Naive thymus-derived CD4-positive, alpha-beta T cell (primary cell): ENCODE results near the gene FNDC3B. TPM values are rescaled to one million over a fixed set of nuclear protein-coding genes. Genes with fewer than 3 reads are reported as not detected.

Source experiments
- ATAC-seq: fragments of 150-1000 bp; cut with Tn5 transposase; 2 replicates; pipeline ENCODE4 v1.10.0; 2021; ENCODE audit warnings: mild to moderate bottlenecking, moderate library complexity
- CTCF ChIA-PET: fragments of 350-600 bp; sonication (Branson Sonifier 250); formaldehyde crosslinking; loops from one replicate; lab custom pipeline; 2021; ENCODE audit warnings: antibody characterized with exemption; lab: Charles Lee
- POLR2A ChIA-PET: fragments of 350-600 bp; sonication (Branson Sonifier 250); formaldehyde crosslinking; loops from one replicate; lab custom pipeline; 2021; ENCODE audit warnings: antibody characterized with exemption, inconsistent platforms; lab: Charles Lee
- DNase-seq, 9 donors: peaks; one replicate each; pipeline versions ENCODE4 v3.0.0 to v3.0.0-alpha.2; 2020 to 2022; ENCODE audit warnings: mixed read lengths in 1 of 9
- H3K27ac ChIP-seq: one replicate; pipeline ENCODE4 v1.7.0; 2013; ENCODE audit warnings: mild to moderate bottlenecking, low read depth, low read length, moderate library complexity
- H3K27me3 ChIP-seq, 2 donors: one replicate each; pipeline ENCODE4 v1.7.0; 2013; ENCODE audit warnings: low read length in 2 of 2, mild to moderate bottlenecking in 2 of 2, moderate library complexity in 2 of 2; ENCODE audit not compliant: control insufficient read depth in 2 of 2, insufficient read depth in 2 of 2
- H3K36me3 ChIP-seq, 3 experiments: 1 replicate in 2 of 3; 2 replicates in 1 of 3; pipeline ENCODE4 v1.7.0; 2013; ENCODE audit warnings: low read length in 3 of 3, mild to moderate bottlenecking in 3 of 3, moderate library complexity in 1 of 3; ENCODE audit not compliant: insufficient read depth in 3 of 3, control insufficient read depth in 2 of 3
- H3K4me1 ChIP-seq, 2 donors: one replicate each; pipeline ENCODE4 v1.7.0; 2013; ENCODE audit warnings: low read length in 2 of 2, mild to moderate bottlenecking in 2 of 2, moderate library complexity in 1 of 2; ENCODE audit not compliant: control insufficient read depth in 2 of 2, insufficient read depth in 2 of 2
- H3K4me3 ChIP-seq: 2 replicates; pipeline ENCODE4 v1.7.0; 2013; ENCODE audit warnings: mild to moderate bottlenecking, low read length
- H3K9me3 ChIP-seq, 3 experiments: 1 replicate in 2 of 3; 2 replicates in 1 of 3; pipeline ENCODE4 v1.7.0; 2013; ENCODE audit warnings: low read length in 3 of 3; ENCODE audit not compliant: control insufficient read depth in 2 of 3
- H3K27ac Mint-ChIP-seq, 9 donors: one replicate each; pipeline ENCODE4 v1.8.0; 2020 to 2022; ENCODE audit warnings: mixed read lengths in 9 of 9, mild to moderate bottlenecking in 8 of 9, moderate library complexity in 5 of 9, inconsistent platforms in 2 of 9
- H3K27me3 Mint-ChIP-seq, 5 donors: one replicate each; pipeline ENCODE4 v1.8.0; 2021 to 2022; ENCODE audit warnings: mixed read lengths in 5 of 5, mild to moderate bottlenecking in 1 of 5
- H3K36me3 Mint-ChIP-seq, 5 donors: one replicate each; pipeline ENCODE4 v1.8.0; 2020 to 2022; ENCODE audit warnings: mixed read lengths in 5 of 5, mild to moderate bottlenecking in 3 of 5, inconsistent platforms in 1 of 5
- H3K4me1 Mint-ChIP-seq, 7 donors: one replicate each; pipeline ENCODE4 v1.8.0; 2020 to 2022; ENCODE audit warnings: mixed read lengths in 7 of 7, mild to moderate bottlenecking in 3 of 7, inconsistent platforms in 1 of 7
- H3K4me3 Mint-ChIP-seq, 10 donors: one replicate each; pipeline ENCODE4 v1.8.0; 2020 to 2022; ENCODE audit warnings: mild to moderate bottlenecking in 10 of 10, mixed read lengths in 10 of 10, moderate library complexity in 6 of 10, inconsistent platforms in 2 of 10
- H3K9me3 Mint-ChIP-seq, 11 donors: one replicate each; pipeline ENCODE4 v1.8.0; 2020 to 2022; ENCODE audit warnings: mixed read lengths in 11 of 11, mild to moderate bottlenecking in 4 of 11, inconsistent platforms in 1 of 11, moderate library complexity in 1 of 11
- intact Hi-C, 2 donors: fragments of 100-400 bp; cut with micrococcal nuclease; formaldehyde crosslinking; loops; one replicate each; pipeline ENCODE4 v1.15.1; 2023
- polyA plus RNA-seq, 2 donors: library from polyadenylated mRNA; unstranded; fragments of 300-500 nt; fragmentation: Illumina TruSeq; gene quantifications; one replicate each; pipeline ENCODE4 v1.2.3, GENCODE V29; 2021
- total RNA-seq, 6 experiments: library from RNA in 5 of 6; stranded (reverse) in 5 of 6; gene quantifications; 1 replicate in 5 of 6; 2 replicates in 1 of 6; pipeline ENCODE4 v1.2.3 and lab custom pipeline; 2021 to 2026

The FNDC3B gene
- total and polyA plus RNA-seq, 7 experiments from 2014 or later, result 8.6 to 78.6 (median 25.6) TPM

- ChIA-PET CTCF (no interaction called here), POLR2A (no interaction called here)
- Histone ChIP-seq H3K27ac (no peak overlapping the region), H3K9me3 (no peaks in the 10 kb centered on the region), H3K4me1 (no peaks in the 10 kb centered on the region), H3K27me3 (no peaks in the 10 kb centered on the region), H3K36me3 (no peaks in the 10 kb centered on the region), H3K4me3 (no peak overlapping the region)
- DNase-seq (no peak), ATAC-seq (no peak)
- Mint-ChIP-seq H3K4me1 (peaks cover 6 to 26% (median 14%) of the 10 kb centered on the region in 7 donors), H3K27me3 (no peaks in the 10 kb centered on the region), H3K36me3 (peaks cover 0 to 18% (median 8%) of the 10 kb centered on the region in 5 donors), H3K27ac (peak overlapping the region in 2 of 9 donors; percentile 28 to 57), H3K4me3 (peak overlapping the region in 1 of 10 donors; percentile 2), H3K9me3 (peaks cover 0 to 2% (median 0%) of the 10 kb centered on the region in 11 donors)
- intact Hi-C loops, result no loop called here
Measured at GRCh38 chr3:172174513-172175253, 135.3 kb downstream of the FNDC3B start.

- Mint-ChIP-seq H3K9me3 (peaks cover 0 to 5% (median 0%) of the 10 kb centered on the region in 11 donors), H3K27me3 (no peaks in the 10 kb centered on the region), H3K36me3 (peaks cover 0 to 15% (median 11%) of the 10 kb centered on the region in 5 donors), H3K4me1 (peaks cover 6 to 29% (median 19%) of the 10 kb centered on the region in 7 donors), H3K27ac (peak overlapping the region in 2 of 9 donors; percentile 28 to 57), H3K4me3 (peak overlapping the region in 1 of 10 donors; percentile 2)
- intact Hi-C loops, result no loop called here
- POLR2A ChIA-PET, result no interaction called here
- no peak for DNase-seq
- H3K27ac ChIP-seq, result no peak overlapping the region
- H3K36me3 ChIP-seq, result no peaks in the 10 kb centered on the region
- H3K27me3 ChIP-seq, result no peaks in the 10 kb centered on the region
- CTCF ChIA-PET, result no interaction called here
- H3K9me3 ChIP-seq, result no peaks in the 10 kb centered on the region
- no peak overlapping the region for H3K4me3 ChIP-seq
- no peak for ATAC-seq
- no peaks in the 10 kb centered on the region for H3K4me1 ChIP-seq
Measured at GRCh38 chr3:172175254-172175599, 135.8 kb downstream of the FNDC3B start.

GRCh38 chr3:172176061-172176770, 136.8 kb downstream of the FNDC3B start:
- H3K27me3 ChIP-seq, result no peaks in the 10 kb centered on the region
- Mint-ChIP-seq H3K9me3 (peaks cover 0 to 7% (median 0%) of the 10 kb centered on the region in 11 donors), H3K36me3 (peaks cover 0 to 16% (median 11%) of the 10 kb centered on the region in 5 donors), H3K27ac (no peak overlapping the region), H3K27me3 (no peaks in the 10 kb centered on the region), H3K4me3 (no peak overlapping the region), H3K4me1 (peaks cover 6 to 35% (median 21%) of the 10 kb centered on the region in 7 donors)
- H3K27ac ChIP-seq, result no peak overlapping the region
- DNase-seq, result no peak
- ATAC-seq, result no peak
- no peaks in the 10 kb centered on the region for H3K9me3 ChIP-seq
- H3K36me3 ChIP-seq, result no peaks in the 10 kb centered on the region
- CTCF ChIA-PET, result no interaction called here
- H3K4me3 ChIP-seq, result no peak overlapping the region
- intact Hi-C loops, result no loop called here
- POLR2A ChIA-PET, result no interaction called here
- H3K4me1 ChIP-seq, result no peaks in the 10 kb centered on the region

GRCh38 chr3:172177046-172177445, 137.7 kb downstream of the FNDC3B start:
- Histone ChIP-seq H3K27ac (no peak overlapping the region), H3K4me1 (no peaks in the 10 kb centered on the region), H3K36me3 (no peaks in the 10 kb centered on the region), H3K27me3 (no peaks in the 10 kb centered on the region), H3K9me3 (no peaks in the 10 kb centered on the region), H3K4me3 (no peak overlapping the region)
- CTCF ChIA-PET, result interaction anchor here (0.6 kb wide), 1 partner anchor 1155 kb away, joined by 3 read pairs; no protein-coding TSS in a partner anchor
- Mint-ChIP-seq H3K9me3 (peaks cover 0 to 7% (median 0%) of the 10 kb centered on the region in 11 donors), H3K36me3 (peaks cover 0 to 16% (median 11%) of the 10 kb centered on the region in 5 donors), H3K27me3 (no peaks in the 10 kb centered on the region), H3K4me3 (no peak overlapping the region), H3K27ac (no peak overlapping the region), H3K4me1 (peaks cover 9 to 39% (median 23%) of the 10 kb centered on the region in 7 donors)
- ATAC-seq, result no peak
- POLR2A ChIA-PET, result no interaction called here
- intact Hi-C loops, result no loop called here
- DNase-seq, result no peak

- peaks cover 0 to 7% (median 0%) of the 10 kb centered on the region in 11 donors for H3K9me3 Mint-ChIP-seq
- no peak overlapping the region for H3K4me3 ChIP-seq
- no peak for DNase-seq
- no peak overlapping the region for H3K4me3 Mint-ChIP-seq
- no peaks in the 10 kb centered on the region for H3K27me3 ChIP-seq
- ATAC-seq, result no peak
- POLR2A ChIA-PET, result no interaction called here
- no peaks in the 10 kb centered on the region for H3K9me3 ChIP-seq
- no peaks in the 10 kb centered on the region for H3K27me3 Mint-ChIP-seq
- CTCF ChIA-PET, result no interaction called here
- no peak overlapping the region for H3K27ac ChIP-seq
- peaks cover 13 to 47% (median 30%) of the 10 kb centered on the region in 7 donors for H3K4me1 Mint-ChIP-seq
- H3K36me3 ChIP-seq, result no peaks in the 10 kb centered on the region
- no peak overlapping the region for H3K27ac Mint-ChIP-seq
- intact Hi-C loops, result no loop called here
- H3K4me1 ChIP-seq, result no peaks in the 10 kb centered on the region
- H3K36me3 Mint-ChIP-seq, result peaks cover 0 to 16% (median 11%) of the 10 kb centered on the region in 5 donors
Measured at GRCh38 chr3:172177803-172178316, 138.5 kb downstream of the FNDC3B start.

- POLR2A ChIA-PET, result no interaction called here
- Histone ChIP-seq H3K27me3 (no peaks in the 10 kb centered on the region), H3K27ac (no peak overlapping the region), H3K4me3 (no peak overlapping the region), H3K9me3 (no peaks in the 10 kb centered on the region), H3K36me3 (no peaks in the 10 kb centered on the region), H3K4me1 (no peaks in the 10 kb centered on the region)
- Mint-ChIP-seq H3K4me3 (no peak overlapping the region), H3K9me3 (peaks cover 0 to 7% (median 0%) of the 10 kb centered on the region in 11 donors), H3K27me3 (no peaks in the 10 kb centered on the region), H3K4me1 (peaks cover 11 to 36% (median 26%) of the 10 kb centered on the region in 7 donors), H3K27ac (peak overlapping the region in 1 of 9 donors; percentile 48), H3K36me3 (peaks cover 0 to 21% (median 11%) of the 10 kb centered on the region in 5 donors)
- intact Hi-C loops, result no loop called here
- ATAC-seq, result peak; percentile 70
- CTCF ChIA-PET, result no interaction called here
- no peak for DNase-seq
Measured at GRCh38 chr3:172179680-172180399, 140.5 kb downstream of the FNDC3B start.
